CD4-positive, alpha-beta T cell treated with Interleukin-21 for 1 hour (primary cell): ENCODE results near the gene STXBP1.
A peak's percentile ranks its signal among the peaks of the same experiment; 100 is the strongest.
"Not testable (repeated sequence)": the region's sequence is repeated elsewhere in the genome, so short reads cannot be mapped to it uniquely, and the experiment has no call there.

Experiments used
- DNase-seq: peaks from one replicate; pipeline ENCODE4 v3.0.0-alpha.2; 2020

STXBP1 gene

DNA sequence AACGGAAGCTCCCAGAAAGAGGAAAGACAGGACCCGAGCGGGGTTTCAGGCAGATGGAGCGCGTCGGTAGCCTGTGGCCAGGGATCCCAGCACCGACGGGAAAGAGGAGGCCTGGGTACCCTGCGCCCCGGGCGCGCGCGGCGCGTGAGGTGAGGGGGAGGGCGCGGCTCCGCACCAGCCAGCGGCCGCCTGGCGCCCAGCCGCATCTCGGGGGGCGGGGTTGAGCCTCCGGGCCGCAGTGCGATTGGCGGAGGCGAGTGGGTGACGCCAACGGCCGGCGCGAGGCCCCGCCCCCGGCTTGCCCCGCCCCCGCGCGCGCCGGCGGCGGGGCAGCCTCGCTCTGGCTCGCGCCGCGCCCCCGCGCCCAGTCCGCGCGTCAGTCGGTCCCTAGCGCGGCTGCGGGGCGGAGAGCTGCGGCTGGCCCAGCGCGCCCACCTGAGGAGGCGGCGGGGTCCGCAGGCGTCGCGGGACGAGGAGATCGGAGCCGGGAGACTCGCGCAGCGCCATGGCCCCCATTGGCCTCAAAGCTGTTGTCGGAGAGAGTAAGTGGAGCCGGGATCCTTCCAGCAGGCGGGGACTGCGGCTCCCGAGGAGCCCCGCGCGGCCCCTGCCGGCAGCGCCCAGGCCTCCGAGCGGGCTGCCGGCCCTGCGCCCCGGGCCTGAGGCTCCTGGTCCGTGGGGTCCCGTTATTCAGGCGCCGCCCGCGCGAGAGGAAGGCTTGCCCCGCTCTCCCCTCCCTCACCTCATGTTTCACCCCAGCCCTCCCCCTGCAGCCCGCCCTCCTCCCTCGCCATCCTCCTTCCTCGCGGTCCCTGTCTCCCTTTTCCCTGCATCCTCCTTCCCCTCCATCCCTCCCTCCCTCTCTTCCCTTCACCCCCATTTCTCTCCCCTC, at the start of gene STXBP1:
Gene STXBP1, plus strand, starts transcription at position 379 of the 892 bp plus-strand sequence. Its CDS starts 127 bp downstream, at position 506.
- peak; percentile 90 for DNase-seq

DNA sequence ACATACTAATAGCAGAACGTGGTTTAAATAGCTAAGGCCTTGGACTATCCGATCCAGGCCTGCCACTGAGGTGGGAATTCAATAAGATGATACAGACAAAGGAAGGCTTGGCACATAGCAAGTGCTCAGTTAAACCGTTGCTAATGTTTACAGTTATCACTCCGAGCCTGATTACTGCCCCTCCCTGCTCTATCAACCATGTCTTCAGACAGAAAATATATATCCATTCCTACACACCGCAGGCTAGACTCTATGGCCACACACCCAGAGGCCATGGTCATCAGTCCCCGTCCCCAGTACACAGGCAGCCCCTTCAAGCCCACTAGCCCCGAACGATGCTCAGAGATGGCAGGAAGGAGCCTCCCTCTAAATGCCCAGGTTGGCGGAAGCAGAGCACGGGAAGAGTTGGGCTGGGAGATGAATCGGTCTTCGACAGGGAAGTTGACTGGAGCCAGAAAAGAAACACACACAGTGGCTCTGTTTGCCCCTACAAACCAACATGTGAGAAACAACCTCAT, 49.7 kb upstream of the STXBP1 start:
- no peak for DNase-seq

DNA sequence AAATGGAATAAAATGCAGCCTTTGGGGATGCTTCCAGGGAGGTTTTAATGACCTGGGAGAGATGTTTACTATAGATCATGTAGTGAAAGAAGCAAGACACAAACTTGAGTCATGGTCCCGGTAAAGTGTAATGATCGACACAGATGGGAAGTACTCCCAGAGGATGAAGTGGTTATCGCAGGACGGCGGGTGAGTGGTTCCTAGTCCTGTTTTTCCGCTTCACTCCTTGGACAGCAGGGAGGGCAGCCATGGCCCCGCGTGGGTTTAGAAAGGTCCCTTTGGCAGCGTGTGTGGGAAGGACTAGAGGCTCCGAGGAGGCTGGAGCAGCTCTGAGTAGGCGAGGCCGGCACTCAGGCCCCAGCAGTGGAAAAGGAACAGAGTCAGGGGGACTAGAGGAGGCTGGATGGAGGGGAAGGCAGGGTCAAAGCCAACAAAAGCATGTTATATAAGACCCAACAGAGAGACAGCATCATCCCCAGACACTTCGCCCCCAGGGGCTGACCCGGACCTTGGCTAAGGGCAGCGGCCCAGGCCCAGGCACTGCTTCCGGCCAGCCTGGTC, 49.2 kb upstream of the STXBP1 start:
- DNase-seq, result no peak

DNA sequence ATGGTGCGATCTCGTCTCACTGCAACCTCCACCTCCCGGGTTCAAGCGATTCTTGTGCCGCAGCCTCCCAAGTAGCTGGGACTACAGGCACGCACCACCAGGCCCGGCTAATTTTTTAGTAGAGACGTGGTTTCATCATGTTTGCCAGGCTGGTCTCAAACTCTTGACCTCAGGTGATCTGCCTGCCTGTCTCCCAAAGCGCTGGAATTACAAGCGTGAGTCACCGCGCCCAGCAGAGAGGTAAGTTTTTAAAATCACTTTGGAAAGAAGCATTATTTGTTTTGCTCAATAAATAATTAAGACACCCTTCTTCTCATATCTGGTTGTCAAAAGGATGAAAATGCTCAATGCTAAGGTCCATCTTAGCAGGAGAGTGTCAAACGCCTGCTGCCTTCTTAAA, 48.5 kb upstream of the STXBP1 start:
- DNase-seq, result no peak

DNA sequence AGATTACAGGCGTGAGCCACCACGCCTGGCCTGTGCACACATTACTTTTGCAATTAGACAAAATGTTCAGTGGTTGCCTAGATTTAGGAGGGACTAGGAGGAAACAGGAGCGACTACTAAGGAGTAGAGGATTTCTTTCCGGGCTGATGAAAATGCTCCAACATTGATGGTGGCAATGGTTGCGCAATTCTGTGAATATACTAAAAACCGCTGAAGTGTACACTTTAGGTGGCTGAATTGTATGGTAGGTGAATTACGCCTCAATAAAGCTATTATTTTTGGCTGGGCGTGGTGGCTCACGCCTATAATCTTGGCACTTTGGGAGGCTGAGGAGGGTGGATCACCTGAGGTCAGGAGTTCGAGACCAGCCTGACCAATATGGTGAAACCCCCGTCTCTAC, 46.8 kb upstream of the STXBP1 start:
- DNase-seq, result no peak

DNA sequence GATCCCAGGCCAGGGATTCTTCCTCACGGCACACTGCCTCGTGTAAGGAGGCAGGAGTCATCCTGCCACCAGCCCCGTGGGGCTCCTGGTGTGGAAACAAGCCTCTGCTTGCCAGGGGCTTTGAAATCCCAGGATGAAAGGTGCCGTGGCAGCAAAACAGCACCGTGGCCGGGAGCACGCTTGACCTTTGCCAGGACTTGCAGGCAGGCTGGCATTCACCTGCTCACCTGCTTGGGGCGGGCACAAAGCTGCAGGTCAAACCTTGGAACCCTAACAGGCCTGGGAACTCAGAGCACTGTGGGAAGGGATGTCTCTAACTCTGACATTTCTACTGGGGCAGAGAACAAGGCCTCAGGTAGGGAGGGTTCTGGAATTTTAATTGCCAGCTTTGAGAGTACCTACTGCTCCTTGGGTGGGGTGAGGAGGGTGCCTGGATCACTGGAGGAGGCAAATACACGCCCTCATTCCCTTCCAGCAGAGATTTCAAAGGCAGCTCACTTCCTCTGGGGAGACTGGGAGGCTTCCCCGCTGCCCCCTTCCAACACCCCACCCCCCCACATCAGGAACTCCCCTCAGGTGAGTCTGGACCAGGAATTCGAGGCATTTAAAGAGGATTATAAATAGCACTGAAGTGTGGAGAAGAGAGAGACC, 45.6 kb upstream of the STXBP1 start:
- DNase-seq, result no peak

DNA sequence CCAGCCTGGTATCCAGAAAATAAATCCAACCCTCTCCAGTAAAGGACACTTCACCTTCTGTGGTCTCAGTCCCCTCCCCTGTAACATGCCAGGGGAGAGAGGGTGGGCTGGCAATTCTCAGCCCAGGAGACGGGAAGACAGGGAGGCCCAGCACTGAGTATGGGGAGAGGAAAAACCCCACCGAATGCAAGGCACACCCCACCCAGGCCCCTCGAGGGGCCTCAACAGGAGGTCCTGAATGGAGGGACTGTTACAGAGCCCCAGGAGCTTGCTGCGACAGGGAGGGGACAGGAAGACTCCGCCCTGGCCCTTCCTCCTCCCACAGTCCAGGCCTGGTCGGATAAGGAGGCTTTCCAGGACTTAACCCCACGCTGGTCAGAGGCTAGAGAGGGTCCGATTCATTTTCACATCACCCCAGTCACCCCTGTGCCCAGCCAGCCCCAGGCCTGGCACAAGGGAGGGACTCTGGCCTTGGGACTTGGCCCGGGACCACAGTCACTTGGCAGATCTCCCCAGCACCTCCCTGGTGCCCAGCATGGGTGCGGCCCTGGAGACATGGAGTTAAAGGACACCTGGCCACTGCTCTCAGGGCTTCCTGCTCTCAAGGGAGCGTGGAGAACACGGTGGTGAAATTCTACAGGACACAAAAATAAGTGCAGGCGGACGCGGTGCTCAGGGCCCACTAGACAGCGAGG, 44.9 kb upstream of the STXBP1 start:
- no peak for DNase-seq

DNA sequence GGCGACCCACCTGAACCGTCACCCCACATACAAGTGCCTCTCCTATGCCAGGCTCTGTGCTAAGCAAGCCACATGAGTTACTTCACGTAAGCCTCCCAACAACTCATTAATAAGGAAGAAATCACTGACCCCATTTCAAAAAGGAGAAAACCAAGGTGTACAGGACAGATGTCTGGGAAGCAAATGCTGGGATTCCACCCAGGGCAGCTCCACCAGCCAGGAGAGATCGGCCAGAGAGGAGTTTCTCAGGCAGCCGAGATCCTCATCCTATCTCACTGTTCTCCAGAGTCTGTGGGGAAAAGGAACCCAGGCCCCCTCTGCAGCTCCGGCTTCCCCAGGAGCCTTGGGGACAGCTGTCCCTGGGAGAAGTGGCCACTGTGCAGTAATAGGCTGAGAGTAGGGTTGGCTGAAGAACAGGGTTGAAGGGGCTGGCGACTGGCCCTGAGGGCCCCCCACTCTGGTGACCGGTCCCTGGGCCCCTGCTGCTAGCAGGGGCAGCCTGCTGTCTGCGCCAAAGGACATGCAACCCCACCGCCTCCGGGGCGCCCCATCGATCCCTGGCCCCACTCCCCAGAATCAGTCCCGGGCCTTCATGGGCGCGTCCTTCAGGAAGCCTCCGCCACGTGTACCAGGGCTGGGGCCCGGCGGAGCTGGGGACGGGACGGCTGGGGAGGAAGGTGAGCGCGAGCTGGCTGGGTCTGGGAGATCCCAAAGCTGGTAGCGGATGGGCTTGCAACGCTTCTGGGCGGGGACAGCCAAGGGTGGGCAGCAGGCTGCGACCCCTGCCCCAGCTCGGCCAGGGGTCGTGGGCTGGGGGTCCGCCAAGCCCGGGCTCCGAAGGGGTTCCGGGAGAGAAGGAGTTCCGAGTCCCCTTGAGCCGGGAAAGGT, 44.1 kb upstream of the STXBP1 start:
- no peak for DNase-seq

DNA sequence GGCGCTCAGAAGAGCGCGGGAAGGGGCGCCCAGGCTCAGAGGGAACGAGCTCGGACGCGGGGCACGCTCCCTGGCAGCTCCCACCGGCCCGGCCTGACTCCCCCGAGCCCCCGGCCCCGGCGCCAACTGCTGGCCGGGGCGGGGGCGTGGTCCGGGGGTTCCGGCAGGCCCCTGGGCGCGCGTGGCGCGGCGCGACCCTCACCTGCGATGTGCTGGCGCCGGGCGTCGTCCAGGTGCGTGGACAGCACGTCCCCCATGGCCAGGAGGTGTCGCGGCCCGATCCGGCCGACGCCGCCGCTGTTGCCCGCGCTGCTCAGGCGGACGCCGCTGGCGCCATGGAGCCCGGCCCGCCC, 43.5 kb upstream of the STXBP1 start:
- no peak for DNase-seq

DNA sequence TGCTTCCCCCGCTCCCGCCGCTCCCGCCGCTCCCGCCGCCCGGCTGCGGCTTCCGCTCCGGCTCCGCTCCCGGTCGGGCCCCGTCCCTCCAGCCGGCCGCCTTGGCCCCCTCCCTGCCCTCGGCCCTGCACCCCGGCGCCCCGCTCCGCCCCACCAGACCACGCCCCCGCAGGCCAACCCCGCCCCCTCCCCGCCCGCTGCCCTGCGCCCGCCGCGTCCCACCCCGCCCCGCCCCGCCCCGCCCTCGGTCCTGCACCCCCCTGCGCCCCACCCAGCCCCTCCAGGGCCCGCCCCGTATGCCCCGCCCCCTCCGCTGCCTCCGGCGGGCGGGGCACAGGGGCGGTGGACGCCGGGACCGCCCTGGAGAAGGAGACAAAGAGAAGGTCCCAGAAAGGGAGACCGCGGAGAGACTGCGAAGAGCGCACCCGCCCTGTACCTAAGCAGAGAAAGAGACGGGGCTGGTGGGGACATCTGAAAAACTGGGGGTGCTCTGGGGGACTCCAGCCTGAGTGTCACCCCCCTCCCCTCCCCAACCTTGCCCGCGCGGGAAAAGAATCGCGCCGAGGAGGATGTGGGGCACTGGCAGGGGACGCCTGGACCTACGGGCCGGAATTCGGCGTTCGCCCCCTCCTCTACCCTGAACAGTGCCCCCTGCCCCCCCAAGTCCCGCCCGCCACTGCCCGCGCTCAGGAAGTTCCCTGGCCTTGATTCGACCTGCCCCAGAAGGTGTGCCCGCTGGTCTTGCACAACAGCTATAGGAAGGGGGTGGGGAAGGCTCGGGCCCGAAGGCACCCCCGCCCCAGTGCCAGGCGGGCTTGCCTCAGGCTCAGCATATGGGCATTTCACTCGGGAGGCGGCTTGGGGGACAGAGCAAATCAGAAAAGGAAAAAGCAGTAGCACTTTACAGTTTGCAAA, 42.8 kb upstream of the STXBP1 start:
- peak; percentile 84 for DNase-seq

DNA sequence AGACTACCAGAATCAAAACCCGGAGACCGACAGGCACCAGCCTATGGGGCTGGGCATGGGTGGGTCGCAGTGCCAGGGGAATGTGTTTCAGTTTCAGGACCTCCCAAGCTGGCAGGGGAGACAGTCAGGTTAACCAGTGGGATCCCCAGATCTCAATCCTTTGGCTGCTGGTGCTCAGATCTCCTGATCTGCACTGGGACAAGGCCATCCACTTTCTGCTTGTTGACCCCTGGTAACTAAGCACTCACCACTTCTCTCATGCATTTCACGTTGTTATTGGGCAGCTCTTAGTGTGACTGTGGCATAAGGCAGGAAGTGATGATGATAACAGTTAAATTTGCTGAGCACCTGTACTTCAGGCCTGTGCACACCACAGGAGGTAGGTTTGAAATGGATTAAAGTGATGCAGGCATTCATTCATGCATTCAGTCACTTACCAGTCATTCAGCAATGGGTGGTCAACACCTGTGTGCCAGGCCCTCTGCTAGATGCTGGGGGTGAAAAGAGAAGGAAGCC, 42.1 kb upstream of the STXBP1 start:
- DNase-seq, result peak; percentile 56

DNA sequence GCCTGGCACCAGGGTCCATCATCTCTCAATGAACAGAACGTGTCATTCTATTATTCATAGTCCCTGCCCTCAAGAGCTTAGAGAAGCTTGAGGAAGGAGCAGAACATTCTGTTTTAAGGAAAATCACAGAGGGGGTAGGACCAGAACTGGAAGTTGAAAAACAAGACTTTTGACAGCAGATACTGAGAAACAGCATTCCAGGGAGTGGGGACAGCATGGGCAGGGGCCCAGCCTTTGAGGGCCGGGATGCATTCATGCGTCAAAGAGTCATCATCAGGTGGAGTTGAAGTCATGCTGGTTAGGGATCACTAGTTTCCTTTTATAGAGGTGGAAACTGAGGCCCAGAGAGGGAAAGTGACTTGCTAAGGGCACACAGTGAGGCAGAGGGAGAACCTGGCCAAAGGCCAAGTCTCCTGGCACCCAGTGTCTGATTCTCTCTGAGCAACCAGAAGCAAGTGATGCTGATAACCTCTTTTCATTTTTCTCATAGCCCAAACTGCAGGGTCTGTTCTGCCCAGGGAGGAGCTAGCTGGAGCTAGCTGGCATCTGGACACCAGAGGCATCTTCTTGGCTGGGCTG, 41.5 kb upstream of the STXBP1 start:
- no peak for DNase-seq

DNA sequence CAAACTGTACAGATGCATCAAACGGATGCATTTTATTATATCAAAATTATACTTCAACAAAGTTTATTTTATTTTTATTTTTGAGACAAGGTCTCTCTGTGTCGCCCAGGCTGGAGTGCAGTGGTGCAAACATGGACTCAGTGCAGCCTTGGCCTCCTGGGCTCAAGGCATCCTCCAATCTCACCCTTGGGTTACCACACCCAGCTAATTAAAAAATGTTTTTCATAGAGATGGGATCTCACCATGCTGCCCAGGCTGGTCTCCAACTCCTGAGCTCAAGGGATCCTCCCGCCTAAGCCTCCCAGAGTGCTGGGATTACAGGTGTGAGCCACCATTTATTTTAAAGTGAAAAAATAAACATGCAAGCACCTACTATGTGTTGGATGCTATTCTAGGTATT, 40.1 kb upstream of the STXBP1 start:
- DNase-seq, result no peak

DNA sequence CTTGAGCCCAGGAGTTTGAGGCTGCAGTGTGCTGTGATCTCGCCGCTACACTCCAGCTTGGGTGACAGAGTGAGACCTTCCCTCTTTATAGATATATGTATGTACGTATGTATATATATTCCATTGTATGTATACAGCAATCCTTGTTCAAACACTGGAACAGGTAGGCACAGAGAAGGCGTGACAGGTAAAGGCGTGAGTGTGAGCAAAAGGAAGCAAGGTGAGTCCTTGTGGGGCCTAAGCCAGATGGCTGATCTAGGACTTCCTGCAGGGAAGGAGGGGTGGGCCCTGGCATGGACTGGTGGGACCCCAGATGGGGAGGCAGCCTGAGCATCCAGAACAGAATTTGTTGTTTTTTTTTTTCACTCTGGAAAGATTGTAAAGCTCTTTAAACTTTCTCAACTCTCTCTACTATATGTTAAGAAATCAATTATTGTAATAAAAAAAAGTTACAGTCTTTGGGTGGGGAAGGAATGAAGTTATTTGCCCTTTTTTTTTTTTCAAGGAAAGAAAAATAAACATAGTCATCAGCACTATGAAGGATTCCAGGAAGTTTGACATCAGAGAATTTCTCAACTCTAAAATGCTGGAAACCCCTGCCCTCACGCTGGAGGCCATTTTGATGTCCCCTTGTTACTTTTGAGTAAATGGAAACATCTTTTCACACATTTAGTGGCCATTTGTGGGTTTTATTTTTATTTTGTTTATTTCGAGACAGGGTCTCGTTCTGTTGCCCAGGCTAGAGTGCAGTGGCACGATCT, 38.9 kb upstream of the STXBP1 start:
- DNase-seq, result no peak

DNA sequence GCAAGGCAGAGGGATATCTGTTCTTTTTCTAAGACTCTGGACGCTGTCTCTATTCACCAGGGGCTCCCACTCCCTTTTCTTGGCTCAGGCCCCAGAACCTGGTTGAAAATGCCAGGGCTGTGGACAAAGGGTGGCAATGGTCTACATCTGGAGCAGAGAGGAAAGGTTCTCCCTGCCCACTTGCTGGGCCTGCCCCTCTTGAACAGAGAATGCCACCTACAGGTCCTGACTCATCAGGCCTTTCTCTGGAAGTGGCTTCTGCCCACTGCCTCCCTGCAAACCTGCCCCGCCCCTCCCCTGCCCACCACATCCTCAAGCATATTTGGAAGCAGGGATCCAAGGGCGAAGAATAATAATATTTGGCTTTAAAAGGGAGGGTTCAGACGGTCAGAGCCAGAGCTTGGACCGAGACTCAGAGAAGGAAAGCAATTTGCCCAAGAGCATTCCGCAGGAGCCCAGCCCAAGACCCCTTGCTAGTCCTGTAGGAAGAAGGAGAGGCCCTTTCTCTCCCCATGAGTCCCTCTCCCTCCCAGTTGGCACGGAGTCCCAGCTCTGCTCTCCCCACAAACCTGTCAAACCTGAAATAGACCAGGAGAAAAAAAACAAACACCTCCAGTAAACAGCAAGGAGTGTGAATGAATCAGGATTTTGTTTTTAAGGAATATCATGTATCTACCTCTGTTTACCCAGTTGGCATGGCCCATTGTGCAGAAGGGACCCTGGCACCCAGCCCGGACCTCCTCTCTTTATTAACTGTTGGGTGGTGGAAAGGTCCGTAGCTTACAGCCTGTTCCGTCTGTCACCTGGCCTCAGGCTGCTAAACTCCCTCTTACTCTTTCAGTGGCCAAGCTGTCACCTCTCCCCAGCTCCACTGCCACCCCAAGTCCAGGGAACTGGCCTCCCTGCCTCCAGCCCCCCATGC, 37.7 kb upstream of the STXBP1 start:
- no peak for DNase-seq

DNA sequence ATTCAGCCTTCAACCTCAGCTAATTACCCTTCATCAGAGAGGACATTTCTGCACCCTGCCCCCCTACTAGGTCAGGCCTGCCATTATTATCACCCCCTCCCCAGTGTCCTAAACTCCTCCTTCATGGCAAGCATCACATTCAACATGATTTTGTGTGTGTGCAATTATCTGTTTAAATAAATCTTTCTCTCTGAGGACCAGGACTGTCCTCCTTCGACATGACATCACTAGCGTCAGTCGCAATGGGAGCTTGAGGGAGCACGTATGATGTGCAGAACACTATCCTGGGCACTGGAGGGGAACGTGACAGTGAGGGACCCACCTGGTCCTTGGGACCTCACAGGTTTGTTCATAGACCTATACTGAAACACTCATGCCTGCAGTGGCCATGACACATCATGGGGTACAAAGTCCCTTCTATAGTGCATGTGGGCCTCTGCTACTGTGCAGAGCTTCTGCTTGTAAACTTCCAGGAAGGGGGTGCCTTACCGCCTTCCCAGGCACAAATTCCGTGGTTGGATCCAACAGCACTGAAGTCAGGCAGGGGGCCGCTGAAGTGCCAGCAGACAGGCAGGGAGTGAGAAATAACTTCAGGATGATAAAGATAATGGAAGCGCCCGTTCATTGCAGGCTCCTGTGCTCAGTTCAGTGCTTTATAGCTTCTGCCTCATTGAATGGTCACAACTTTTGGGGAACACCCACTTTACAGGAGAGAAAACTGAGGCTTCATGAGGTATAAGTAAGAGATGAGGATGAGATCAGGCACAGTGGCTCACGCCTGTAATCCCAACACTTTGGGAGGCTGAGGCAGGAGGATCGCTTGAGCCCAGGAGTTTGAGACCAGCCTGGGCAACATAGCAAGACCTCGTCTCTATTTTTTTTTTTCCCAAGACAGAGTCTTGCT, 36.0 kb upstream of the STXBP1 start:
- no peak for DNase-seq

DNA sequence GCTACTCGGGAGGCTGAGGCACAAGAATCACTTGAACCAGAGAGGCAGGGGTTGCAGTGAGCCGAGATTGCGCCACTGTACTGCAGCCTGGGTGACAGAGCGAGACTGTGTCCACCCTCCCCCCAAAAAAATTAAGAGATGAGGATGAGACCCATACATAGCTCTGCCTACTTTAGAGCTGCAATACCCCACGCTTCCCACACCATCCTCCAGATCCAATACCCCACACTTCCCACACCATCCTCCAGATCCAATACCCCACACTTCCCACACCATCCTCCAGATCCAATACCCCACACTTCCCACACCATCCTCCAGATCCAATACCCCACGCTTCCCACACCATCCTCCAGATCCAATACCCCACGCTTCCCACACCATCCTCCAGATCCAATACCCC, 34.9 kb upstream of the STXBP1 start:
- not testable (repeated sequence) for DNase-seq

DNA sequence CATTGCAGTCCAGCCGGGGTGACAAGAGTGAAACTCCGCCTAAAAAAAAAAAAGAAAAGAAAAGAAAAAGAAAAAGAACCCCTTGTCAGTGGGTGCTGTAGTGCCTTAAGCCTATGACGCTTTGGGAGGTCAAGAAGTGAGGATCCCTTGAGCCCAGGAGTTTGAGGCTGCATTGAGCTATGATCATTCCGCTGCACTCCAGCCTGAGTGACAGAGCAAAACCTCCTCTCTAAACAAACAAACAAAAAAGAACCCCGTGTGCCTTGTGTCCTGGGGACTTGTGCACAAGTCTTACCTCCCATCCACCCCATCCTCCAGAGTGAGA, 33.5 kb upstream of the STXBP1 start:
- DNase-seq, result no peak
